Stimulated activated CD8-positive, alpha-beta memory T cell treated with anti-CD3 and anti-CD28 coated beads, Interleukin-4, amount 100 ng/mL, for 1 hour (primary cell): ENCODE measurements around the gene ALCAM.
"Not testable (repeated sequence)": the region's sequence is repeated elsewhere in the genome, so short reads cannot be mapped to it uniquely, and the experiment has no call there.

Experiments used
- DNase-seq, 2 donors: peaks; one replicate each; pipeline ENCODE4 v3.0.0-alpha.2; 2020; ENCODE audit warnings: low read depth in 2 of 2, low spot score in 1 of 2

Gene ALCAM

DNA sequence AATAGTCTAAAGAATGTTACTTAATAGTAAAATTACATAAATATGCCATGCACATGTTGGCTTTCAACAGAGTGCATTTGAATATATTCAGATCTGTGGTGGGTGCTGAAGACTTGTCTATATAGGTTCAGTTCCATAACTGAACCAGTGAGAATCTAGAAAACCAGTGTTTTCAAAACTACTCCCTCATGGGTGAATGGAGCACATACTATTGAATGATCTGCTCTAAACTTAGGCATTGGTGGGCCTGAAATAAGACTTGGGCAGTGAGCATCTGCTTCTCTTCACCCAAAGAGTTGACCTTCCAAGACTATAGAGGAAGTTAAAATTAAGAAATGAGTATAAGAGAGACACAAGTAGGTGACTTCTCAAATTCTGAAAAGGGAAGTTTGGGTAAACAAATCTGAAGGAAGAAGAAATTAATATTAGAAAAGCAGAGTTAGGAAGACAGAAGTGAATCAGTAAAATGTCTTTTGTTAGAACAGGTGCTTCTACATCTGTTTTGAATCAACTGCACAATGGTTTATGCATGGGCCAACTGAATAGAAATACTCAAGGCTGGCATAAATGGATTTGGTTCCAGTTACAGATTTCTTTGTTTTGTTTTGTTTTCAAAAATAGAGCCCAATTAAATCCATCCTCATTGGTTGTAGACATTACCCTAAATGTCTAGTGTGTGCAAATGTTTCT, 19.3 kb downstream of the ALCAM start:
- DNase-seq, result no peak

DNA sequence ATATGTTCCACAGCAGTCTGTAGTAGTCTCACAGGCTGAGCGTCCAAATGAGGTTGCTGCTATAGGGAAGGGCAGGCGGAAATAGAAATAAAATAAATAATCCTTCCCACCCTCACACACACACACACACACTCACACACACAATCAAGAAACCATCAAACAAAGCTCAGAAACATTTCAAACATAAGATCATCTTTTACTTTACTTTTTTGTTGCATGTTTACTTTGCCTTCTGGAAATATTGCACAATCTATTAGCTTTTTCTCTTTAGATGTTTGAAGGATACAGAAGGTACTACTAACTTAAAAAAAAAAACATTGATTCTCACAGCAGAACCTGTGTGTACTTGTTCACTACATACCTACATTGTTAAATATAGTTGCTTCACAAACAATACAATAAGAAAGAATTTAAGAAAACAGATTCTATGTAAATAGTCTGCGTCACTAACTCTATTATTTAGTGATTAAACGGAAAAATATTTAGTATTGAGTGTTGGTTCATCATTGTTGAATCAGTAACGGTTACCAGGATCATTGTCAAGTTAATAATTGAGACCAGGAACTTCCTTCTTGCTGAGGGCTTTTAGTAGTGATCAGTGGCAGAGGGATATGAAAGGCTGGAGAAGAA, 20.5 kb downstream of the ALCAM start:
- DNase-seq, result no peak

DNA sequence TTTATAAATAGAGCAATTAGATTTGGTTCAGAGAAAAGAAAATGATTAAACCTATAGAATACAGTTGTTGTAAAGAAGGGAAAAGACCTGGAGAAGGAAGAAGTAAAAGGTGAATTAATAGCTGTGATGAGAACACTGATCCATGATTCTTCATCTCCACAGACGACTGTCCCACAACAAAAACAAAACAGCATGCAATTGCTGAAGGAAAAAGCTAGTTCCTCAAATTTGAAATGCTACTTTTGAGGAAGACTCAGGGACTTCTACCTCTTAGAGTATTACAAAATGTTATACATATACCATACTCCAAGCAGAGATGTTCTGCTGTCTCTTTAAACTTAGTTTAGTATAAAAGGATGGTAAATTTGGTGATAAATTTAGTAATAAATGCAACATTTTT, 21.5 kb downstream of the ALCAM start:
- DNase-seq, result no peak

DNA sequence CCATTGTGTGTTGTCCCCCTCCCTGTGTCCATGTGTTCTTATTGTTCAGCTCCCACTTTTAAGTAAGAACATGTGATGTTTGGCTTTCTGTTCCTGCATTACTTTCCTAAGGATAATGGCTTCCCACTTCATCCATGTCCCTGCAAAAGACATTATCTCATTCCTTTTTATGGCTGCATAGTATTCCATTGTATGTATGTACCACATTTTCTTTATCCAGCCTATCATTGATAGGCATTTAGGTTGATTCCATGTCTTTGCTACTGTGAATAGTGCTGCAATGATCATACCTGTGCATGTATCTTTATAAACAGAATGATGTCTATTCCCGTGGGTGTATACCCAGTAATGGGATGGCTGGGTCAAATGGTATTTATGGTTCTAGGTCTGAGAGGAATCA, 23.1 kb downstream of the ALCAM start:
- DNase-seq, result not testable (repeated sequence)

DNA sequence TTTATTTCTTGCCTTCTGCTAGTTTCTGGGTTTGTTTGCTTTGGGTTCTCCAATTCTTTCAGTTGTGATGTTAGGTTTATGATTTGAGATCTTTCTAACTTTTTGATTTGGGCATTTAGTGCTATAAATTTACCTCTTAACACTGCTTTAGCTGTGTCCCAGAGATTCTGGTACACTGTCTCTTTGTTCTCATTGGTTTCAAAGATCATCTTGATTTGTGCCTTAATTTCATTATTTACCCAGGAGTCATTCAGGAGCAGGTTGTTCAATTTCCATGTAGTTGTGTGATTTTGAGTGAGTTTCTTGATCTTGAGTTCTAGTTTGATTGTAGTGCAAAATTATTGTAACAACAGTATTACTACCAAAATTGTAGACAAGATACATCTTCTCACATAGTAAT, 25.9 kb downstream of the ALCAM start:
- not testable (repeated sequence) for DNase-seq

DNA sequence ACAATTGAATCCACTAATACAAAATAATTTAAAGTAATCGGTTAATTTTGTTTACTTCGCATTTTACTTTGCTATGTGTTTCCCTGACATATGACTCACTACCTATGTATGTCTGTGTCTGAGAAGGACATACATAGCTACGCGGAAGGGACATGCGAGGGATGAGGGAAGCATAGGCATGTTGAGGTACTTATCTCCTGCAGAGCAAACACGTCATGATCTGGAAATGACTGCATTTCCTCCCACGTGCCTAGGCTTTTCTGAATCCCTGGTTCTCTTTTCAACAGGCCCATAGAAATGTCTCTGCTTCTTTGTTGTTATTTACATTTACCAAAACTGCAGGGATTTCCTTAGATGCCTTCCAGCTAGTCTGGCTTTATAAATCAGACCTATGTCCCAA, 27.5 kb downstream of the ALCAM start:
- DNase-seq, result no peak

DNA sequence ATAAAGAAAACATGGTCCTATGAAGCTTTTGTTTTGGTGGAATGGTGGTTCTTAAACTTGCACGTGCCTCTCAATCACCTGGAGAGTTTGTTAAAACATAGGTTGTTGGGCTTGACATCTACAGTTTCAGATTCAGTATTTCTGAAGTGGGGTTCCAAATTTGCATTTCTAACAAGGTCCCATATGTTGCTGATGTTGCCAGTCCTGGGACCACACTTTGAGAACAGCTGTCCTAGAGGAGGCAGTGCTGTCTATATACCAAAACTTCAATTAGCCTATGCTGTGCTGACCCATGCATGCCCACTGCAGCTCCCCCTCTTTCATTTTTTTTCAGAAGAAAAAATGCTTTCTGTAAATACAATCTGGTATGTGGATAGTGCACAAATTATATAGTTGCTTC, 31.3 kb downstream of the ALCAM start:
- no peak for DNase-seq

DNA sequence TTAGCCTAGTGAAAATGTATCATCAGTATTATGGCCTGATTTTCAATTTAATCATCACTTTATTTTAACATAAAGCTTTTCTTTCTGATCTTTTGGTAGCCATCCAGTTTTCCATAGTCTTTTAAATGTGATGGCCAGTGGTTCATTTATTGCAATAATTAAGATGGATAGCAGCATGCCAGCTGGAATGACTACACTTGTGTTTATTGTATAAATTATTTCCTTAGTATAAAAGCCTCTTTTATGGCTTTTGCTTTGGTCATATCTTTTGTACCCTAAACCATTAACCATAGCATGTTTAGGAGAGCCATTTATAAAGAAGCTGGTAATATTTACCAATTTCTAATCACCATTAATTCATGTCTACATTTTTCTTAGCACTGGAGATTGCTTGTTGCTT, 31.7 kb downstream of the ALCAM start:
- DNase-seq, result no peak

DNA sequence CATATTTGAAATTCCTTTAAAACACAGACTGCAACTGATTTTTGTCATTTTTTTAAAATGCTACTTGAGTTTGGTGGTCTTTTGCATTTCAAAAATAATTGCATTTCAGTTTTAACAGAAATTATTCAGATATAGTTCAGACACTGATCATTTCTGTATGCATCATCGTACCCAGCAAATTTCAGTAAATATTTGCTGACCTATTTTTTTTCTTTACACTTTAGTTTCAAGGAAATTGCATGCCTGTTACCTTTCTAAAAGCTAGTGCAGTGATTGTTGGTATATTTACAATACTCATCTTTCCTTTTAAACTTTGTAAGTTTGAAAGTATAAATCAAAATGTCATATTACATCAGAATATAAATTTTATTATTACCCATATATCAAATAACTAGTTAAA, 32.4 kb downstream of the ALCAM start:
- no peak for DNase-seq

DNA sequence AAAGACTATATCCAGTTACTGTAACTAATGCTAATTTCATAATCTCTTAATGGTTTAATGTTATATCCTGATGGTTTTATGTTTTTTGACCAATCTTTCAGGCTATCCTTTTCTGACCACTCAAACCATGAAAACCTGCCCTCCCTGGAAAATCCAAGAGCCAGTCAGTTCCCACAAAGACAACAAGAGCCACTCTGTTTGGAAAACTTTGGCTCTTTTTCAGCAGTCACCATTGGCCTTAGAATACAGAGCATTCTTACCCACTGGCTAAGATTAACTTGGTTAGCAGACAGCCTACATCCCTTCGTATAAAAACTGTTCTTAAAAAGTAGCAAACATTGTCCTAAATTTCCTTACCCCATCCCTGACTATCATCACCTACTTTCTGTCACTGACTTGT, 32.9 kb downstream of the ALCAM start:
- no peak for DNase-seq

DNA sequence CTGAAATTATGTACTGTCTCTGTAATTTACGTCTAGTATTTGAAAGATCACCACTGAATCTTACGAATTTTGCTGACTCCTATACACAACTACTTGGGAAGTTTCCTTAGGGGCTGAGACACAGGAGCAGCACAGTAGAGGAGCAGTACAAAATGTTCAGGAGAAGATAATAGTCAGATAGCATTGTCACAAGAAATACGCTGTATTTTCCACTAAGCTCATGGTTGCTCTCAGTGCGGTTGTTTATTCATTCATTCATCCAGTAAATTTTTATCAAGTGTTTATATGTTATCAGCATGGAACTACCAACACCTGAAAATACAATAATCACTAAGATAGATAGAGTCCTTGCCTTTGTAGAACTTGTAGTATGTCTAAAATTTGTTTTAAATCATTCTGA, 34.5 kb downstream of the ALCAM start:
- no peak for DNase-seq

DNA sequence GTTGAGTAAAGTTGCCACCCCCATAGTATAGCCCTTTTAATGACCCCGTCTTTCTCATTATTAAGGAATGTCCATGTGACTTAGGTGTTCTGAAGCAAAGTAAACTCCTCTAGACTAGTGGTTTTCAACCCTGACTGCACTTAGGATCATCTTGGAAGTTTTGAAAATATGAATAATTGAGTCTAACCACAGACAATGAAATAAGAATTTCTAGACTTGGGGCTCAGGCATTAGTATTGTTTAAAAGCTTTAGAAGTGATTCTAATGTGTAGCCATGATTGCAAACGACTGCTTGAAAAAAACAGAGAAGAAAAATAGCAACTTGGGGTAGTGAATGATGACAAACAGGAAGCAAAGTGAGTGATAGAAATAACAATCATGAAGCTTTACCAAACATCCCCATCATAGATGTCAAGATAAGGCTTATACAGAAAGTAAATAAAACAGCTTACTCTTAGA, 35.0 kb downstream of the ALCAM start:
- DNase-seq, result no peak

DNA sequence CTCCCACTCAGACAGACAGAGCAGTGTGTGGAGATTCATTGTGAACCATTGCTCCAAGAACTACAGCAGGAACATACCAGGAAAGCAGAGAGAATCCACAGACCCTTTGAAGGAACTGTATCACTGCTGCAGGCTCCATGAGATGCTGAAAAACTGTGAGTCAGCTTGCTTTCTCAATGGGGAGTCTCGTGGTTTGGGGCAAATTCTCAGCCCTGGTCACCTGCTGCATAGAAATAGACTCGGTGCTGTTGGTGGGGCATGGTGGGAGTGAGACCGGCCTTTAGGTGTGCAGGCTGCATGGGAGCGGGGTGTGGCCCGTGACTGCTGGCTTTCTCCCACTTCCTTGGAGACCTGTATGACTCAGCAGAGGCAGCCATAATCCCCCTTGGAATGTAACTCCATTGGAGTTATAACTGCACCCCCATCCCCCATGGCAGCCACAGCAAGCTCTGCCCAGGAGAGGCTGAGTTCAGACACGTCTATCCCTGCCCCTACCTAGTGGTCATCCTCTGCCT, 35.6 kb downstream of the ALCAM start:
- no peak for DNase-seq

DNA sequence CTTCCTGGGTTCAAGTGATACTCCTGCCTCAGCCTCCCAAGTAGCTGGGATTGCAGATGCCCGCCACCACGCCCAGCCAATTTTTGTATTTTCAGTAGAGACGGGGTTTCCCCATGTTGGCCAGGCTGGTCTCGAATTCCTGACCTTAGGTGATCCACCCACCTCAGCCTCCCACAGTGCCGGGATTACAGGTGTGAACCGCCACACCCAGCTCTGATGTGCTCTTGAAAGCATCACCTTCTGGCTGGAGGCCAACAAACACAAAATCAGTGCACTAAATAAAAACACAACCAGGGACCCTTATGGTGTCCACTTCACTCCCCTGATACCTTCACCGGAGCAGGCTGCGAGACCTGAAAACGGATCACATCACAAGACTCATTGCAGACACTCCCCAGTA, 36.3 kb downstream of the ALCAM start:
- not testable (repeated sequence) for DNase-seq

DNA sequence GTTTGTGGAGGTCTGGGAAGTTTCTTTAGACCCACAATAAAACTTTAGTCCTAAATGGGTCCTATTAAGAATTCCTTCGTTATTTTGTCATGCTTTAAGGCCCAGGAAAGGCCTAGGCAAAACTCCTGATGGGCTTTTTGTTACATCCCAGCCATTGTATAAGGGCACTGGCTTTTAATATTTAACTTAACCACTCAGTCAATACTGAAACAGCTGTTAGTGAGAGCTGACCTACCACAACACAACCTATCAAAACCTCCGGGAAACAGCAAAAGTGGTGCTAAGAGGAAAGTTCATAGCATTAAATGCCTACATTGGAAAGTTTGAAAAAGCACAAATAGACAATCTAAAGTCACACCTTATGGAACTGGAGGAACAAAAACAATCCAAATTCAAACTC, 39.6 kb downstream of the ALCAM start:
- no peak for DNase-seq

DNA sequence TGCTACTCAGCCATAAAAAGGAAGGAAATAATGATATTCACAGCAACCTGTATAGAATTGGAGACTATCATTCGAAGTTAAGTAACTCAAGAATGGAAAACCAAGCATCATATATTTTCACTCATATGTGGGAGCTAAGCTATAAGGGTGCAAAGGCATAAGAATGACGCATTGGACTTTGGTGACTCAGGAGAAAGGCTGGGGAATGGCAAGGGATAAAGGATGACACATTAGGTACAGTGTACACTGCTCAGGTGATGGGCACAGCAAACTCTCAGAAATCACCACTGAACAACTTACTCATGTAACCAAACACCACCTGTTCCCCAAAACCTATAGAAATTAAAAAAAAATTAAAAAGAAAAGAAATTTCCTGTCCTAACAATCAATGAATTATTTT, 42.7 kb downstream of the ALCAM start:
- no peak for DNase-seq

DNA sequence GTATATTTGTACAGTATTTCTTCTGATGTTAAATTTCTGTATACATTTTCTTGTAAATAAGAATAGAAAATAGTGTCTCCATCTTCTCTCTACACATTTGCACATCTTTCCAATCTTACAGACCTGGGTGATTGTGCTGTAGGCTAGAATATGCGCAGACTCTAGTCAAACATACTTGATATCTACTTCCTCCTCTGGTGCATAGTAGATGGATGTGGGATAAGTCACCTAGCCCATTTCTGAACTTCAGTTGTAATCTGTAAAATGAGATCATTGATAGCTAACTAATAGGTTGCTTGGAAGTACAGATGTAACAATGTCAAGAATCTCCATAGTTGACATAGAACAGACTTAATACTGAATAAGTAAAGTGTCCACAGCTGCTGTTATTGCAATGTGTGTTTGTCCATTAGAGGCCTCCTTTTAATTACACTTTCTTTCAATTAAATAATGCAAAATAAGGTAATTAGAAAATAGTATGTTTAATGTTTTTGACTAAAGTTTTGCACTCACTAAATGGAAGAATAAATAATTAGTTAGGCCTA, 46.7 kb downstream of the ALCAM start:
- DNase-seq, result no peak

DNA sequence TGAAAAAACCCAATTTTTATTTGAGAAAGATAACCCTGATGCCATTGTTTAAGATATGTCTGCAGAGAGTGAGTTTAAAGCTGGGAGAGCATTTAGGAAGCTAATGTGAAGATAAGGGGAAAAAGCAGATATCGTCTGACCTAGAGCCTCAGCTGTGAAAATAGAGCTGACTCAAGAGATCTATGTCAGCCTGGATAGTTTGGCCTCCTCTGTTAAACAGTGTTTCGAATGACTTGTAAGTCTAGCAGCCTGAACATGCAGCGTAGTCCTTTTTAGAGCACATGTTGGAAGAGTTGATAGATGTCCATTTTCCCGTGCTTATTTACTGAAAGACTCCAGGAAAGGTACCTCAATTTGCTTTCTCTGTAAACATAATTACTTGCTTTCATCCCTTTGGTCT, 48.1 kb downstream of the ALCAM start:
- DNase-seq, result no peak

DNA sequence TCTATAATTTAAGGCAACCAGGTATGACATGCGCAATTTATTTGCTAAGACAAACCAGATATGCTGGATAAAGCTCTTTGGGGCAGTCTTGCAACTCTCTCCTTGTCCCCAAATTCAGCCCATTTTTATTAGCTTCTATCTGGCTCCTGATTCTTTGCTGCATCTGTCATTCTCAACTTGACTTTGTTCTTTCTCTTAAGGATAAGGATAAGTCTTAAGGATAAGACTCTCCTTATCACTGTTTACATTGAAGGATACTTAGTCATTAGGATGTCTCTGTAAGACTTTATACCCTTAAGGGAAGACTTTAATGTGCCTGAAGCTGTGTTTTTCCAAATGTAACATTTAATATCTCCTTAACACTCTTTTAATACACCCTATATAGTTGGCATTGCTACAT, 49.2 kb downstream of the ALCAM start:
- no peak for DNase-seq

DNA sequence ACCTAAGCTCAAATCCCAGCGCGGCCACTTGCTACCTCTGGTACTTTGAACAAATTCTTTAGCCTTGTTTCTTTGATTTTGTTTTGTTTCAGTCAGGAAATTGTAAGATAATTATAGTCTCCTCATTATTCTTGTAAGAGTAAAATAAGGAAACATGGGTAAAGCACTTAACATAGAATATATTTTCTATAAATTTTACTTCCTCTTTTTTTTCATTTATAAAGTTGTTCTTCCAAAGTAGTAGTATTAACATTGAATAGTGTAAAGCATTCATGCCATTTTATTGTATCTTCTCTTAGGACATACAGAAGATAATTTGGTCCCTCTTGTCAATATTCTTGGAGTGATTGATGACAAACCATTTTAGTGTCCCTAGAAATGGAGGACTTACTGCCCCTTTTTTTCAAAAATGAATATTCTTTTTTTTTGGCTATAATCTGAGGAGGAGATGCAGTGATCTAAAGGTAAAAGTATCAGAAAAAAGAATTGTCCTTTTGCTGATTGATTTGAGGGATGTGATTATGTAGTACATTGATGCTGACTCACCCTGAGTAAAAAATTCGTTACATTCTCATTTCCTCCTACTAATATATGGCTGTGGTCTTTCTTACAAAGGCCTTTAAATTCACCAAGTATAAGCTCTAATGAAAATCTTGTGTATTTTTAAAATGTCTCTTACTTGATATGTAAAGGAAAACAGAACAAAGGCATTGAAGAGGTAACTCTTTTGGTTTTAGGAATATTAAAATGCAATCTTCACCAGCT, 51.0 kb downstream of the ALCAM start:
- no peak for DNase-seq

DNA sequence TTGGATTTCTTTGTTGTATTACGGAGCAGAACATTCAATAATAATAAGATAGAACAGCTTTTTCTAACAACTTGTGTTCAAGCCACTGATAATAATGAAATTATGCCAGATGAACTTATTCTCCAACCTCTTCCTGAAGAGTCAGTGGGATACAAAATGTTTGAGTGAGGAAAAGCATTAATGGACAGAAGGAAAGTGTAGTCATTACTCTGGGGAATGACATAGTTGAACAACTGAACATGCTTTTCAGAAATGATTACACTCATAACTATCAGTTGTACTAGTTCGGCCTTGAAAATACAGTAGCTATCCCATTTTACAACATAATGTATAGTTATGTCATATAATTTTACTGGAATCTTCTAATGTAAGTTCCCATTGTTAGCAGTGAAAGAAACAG, 55.9 kb downstream of the ALCAM start:
- no peak for DNase-seq

DNA sequence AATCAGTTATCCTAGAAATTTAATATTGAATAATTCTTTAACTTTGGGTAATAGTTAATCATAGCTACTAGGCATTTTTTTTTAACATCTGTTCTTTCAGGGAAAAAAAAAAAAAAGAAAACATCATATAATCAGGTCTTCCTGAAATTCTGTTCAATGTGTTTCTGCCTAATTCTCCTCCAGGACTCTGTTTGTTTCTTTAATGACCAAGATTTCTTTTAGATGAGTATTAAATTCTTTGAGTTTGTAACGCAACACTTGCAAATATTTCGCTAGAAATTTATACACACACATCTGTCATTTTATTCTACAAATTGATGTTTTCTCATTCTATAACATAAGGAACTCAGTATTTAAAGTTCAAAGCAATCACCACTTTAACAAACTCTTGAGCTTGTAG, 56.7 kb downstream of the ALCAM start:
- DNase-seq, result no peak
